GM12874 (cell line): ENCODE measurements around the gene LATS1.

Experiments
- CTCF ChIP-seq: IDR thresholded peaks from 2 replicates; pipeline ENCODE4 v1.5.1; 2011; ENCODE audit warnings: low read depth, mild to moderate bottlenecking, control low read depth, low read length, moderate library complexity; ENCODE audit not compliant: insufficient read depth

LATS1 gene

DNA sequence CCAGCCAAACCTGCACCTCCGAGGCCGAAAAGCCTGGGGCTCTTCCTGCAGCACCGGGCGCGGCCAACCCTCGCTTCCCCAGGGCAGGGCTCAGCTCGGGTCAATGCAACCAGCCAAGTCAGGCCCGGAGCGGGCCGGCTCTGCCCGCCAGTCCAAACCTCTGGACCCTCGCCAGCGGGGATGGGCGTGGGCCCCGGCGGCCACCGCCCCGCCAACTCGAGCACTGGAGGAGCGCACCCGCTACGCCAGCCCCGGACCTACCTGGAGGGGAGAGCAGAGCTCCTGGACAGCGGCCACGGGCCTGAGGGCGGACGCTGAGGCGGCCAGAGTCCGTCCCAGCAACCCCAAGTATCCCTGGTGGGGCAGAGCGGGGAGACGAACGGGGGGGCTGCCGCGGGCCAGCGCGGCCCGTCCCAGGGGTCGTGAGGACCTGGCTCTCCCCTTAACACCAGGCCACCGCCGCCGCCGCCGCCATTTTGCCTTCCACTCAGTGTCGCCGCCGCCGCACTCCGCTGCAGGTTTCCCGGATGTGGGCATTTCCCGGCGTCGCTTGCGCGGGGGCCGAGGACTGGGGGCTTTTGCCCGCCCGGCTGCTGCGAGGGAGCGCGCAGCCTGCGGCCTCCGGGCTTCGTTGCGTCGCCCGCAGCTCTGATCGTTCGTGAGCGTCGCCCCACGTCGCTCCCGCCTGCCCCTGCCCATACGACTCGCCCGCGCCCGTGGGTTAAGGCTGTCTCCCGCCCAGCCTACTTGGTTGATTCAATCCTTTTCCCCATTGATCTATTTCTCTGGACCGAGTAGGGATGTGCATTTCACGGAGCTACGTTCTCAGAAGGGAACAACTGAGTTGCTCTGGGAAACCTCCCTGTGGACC is at the start of gene LATS1:
Gene LATS1 (minus strand): TSS at position 514 of the 871 bp plus-strand sequence. CDS start 15,975 bp downstream, outside the sequence.
- no peak for TF ChIP-seq CTCF

GRCh38 chr6:149766156-149766769 is 48.4 kb upstream of the LATS1 start:
- no peak for TF ChIP-seq CTCF

DNA sequence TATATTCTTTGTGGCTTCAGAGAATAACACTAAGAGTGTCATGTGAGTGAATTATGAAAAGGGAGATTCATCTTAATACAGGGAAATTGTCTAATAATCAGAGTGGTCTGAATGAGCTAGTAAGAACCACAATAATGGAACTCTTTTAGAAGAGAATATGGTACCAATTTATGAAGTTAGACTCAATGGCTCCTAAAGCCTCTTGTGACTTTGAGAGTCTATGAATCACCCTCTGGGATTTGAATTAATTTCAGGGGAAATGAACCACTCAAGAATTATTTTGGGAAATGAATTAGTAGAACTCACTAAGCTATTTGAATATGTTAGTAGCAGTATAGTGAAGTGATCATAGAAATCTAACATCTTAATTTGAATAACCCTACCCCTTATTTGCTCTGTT is 46.0 kb upstream of the LATS1 start:
- TF ChIP-seq CTCF = no peak

DNA sequence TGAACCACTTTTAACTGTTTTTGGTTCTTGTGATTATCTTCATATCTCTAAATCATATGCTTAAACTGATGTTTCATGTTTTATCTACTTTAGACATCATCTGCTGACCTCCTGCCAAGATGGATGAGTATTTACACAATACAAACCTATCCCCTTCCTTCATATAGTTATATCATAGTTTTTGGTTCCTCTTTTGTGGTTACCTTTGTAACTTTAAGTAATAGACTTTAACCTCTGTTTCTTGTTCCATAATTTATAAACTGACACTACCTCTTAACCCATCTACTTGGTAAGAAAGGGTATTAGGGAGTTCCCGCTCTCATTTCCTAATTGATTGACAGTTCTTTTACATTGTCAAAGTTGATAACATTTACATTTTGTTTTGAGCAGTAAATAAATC is 43.5 kb upstream of the LATS1 start:
- no peak for TF ChIP-seq CTCF

GRCh38 chr6:149756261-149756636 is 38.3 kb upstream of the LATS1 start:
- TF ChIP-seq CTCF = no peak

DNA sequence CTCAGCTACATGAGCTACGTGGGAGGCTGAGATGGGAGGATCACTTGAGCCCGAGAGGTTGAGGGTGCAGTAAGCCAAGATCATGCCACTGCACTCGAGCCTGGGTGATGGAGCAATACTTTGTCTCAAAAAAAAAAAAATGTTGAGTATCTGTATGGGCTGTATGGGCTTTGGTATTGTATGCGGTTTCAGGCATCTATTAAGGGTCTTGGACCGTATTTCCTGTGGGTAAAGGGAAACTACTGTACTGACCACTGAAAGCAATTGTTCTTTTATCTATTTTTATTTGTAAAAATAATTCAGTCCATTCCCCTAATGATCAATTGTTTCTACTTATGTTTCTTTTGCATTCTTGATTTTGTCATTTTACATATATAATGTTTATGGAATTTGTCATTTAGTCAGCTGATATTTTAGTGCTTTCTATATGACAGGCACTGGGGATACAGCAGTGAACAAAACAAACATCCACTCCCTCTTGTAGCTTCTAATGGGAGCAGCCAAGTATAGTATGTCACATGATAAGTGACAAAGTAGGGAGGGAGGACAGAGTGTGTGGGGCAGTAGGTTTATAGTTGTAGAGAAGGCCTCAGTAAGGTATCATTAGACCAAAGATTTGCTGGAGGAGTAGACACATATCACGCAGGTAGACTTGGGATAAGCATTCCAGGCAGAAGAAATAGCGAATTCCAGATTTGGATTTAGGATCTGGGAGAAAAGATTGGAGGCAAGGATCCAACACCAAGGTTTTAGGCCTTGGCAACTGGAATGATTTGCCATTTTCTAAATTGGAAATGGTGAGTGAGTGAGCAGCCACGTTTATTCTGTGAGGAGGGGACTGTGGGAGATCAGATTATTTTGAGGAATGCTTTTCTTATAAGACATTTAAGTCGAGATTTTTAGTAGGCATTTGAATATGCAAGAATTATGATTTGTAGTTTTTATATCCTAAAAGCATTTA is 37.7 kb upstream of the LATS1 start:
- TF ChIP-seq CTCF = no peak

DNA sequence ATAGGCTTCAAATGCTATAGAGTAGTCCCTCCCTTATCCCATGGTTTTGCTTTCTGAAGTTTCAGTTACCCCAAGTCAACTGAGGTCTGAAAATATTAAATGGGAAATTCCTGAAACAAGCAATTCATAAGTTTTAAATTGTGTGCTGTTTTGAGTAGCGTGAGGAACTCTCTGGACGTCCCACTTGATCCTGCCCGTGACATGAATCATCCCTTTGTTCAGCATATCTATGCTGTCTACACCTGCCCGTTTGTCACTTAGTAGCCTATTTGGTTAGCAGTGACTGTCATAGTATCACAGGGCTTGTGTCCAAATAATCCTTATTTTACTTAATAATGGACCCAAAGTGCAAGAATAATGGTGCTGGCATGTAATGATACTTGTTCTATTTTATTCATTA is 36.6 kb upstream of the LATS1 start:
- TF ChIP-seq CTCF = no peak
